Mononuclear cell (primary cell): ENCODE measurements around the gene TPCN2. TPM values are rescaled to one million over a fixed set of nuclear protein-coding genes. Genes with fewer than 3 reads are reported as not detected.

Source experiments
- H3K27me3 ChIP-seq: 2 replicates; pipeline ENCODE4 v1.6.0; 2011; ENCODE audit warnings: low read length, control low read depth; ENCODE audit not compliant: insufficient read depth
- H3K4me1 ChIP-seq: 2 replicates; pipeline ENCODE4 v1.5.1; 2011; ENCODE audit warnings: mild to moderate bottlenecking, low read length, control low read depth; ENCODE audit not compliant: insufficient read depth
- H3K4me3 ChIP-seq: 2 replicates; pipeline ENCODE4 v1.5.1; 2011; ENCODE audit warnings: mild to moderate bottlenecking, low read length, moderate library complexity
- H3K9me3 ChIP-seq: 2 replicates; pipeline ENCODE4 v1.5.1; 2011; ENCODE audit warnings: low read depth, mild to moderate bottlenecking, control low read depth, low read length
- total RNA-seq: library from RNA; depleted of rRNA; stranded (reverse); fragments of >200 nt; gene quantifications from one replicate; pipeline ENCODE4 v1.2.3, GENCODE V29; 2012

TPCN2 gene
- total RNA-seq, 1 donor: 9.1 TPM

DNA sequence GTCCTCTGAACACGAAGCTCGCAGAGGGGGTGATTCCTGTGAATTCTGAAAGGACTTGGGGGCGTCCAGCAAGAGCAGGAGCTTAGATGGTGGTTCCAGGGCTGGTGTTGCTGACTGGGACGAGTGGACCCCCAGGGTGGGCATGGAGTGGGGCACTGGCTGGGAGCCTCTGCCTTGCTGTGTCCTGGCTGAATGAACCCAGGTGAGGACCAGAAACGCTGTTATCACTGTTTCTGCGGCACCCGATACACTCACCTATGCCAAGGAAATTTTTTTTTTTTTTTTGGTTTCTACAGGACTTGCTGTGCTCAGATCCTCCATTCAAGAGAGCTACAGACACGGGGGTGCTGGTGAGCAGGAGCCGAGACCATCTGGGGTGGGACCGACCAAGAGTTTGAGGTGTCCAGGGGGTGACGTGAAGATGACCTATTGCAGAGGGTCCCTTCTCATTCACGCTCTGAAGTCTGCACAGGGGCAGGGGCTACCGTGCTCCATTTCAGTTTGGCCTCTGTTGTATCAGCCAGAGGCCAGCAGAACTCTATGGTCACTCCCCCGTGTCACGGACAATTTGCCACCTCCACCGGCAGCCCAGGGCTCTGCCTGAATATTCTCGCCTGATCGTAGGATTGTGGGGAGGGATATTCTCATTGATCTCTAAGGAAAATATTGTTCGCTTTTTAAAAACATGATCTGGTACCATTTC, 110.6 kb downstream of the TPCN2 start:
- Histone ChIP-seq H3K27me3 (no peaks in the 10 kb centered on the region), H3K4me3 (no peak overlapping the region), H3K4me1 (no peaks in the 10 kb centered on the region), H3K9me3 (no peaks in the 10 kb centered on the region)

DNA sequence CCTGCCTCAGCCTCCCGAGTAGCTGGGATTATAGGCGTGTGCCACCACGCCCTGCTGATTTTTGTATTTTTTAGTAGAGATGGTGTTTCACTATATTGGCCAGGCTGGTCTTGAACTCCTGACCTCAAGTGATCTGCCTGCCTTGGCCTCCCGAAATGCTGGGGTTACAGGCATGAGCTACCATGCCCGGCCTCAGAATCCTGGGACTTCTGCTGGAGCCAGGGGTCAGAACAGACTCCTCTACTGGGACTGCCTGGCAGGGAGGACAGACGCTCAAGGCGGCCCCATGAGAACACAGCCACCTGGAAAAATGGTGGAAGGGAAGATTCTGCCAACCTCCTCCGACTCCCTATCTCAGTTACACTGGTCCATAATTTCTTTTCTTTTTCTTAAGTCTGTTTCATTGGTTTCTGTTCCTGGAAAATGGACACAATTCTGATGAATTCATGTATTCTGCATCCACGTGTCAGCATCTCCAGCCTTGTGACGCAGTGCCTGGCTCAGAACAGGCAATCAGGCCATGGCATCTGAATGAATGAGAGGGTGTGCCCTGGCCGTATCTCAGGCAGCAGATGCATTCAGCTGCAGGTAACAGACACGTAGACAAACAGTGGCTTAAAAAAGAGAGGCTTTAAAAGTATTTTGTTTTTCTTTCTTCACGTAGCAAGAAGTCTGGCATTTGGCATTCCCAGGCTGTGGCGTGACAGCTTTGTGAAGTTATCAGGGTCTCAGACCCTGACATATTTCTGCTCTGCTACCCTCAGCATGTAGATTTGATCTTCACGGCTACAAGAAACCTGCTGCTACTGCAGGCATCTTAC, 111.8 kb downstream of the TPCN2 start:
- no peaks in the 10 kb centered on the region for H3K9me3 ChIP-seq
- no peaks in the 10 kb centered on the region for H3K27me3 ChIP-seq
- H3K4me1 ChIP-seq: no peaks in the 10 kb centered on the region
- H3K4me3 ChIP-seq: no peak overlapping the region

DNA sequence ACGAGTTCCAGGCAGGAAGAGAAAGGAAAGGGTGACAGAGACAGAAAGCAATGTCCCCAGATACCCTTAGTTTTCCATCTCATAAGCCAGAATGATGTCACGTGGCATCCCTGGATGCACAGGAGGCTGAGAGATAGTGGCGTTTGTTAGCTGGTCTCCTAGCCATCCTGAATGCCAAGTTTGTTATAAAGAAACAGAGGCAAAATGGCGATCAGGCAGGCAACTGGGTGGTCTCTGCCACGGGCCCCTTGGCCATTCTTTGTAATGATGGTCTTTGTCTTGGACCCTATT, 112.3 kb downstream of the TPCN2 start:
- Histone ChIP-seq H3K27me3 (no peaks in the 10 kb centered on the region), H3K4me1 (no peaks in the 10 kb centered on the region), H3K4me3 (no peak overlapping the region), H3K9me3 (no peaks in the 10 kb centered on the region)

DNA sequence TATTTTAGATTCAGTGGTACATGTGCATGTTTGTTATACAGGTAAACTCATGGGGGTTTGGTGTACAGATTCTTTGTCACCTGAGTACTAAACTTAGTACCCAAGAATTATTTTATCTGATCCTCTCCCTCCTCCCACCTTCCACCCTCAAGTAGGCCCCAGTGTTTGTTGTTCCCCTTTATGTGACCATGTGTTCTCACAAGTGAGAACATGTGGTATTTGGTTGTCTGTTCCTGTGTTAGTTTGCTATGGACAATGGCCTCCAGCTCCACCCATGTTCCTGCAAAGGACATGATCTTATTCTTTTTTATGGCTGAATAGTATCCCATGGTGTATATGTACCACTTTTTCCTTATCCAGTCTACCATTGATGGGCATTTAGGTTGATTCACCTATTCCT, 113.8 kb downstream of the TPCN2 start:
- Histone ChIP-seq H3K4me3 (no peak overlapping the region), H3K9me3 (no peaks in the 10 kb centered on the region), H3K4me1 (peaks cover 5% of the 10 kb centered on the region), H3K27me3 (no peaks in the 10 kb centered on the region)

DNA sequence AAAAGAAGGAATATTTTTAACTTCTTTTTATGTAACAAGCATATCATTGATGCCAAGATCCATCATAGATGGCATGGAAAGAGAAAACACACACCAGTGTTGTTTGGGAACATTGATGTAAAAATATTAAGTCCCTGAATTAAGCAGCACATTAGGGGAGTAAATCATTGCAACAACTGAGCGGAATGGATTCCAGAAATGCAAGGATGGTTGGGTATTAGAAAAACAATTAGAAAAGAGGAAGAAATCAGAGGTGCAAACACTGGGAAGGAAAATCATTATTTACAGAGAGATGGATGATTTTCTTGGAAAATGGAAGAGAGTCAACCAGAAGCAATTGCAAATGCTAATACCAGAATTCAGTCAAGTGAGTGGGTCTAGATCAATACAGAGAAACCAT, 115.1 kb downstream of the TPCN2 start:
- Histone ChIP-seq H3K27me3 (no peaks in the 10 kb centered on the region), H3K4me3 (no peak overlapping the region), H3K9me3 (no peaks in the 10 kb centered on the region), H3K4me1 (peaks cover 5% of the 10 kb centered on the region)

DNA sequence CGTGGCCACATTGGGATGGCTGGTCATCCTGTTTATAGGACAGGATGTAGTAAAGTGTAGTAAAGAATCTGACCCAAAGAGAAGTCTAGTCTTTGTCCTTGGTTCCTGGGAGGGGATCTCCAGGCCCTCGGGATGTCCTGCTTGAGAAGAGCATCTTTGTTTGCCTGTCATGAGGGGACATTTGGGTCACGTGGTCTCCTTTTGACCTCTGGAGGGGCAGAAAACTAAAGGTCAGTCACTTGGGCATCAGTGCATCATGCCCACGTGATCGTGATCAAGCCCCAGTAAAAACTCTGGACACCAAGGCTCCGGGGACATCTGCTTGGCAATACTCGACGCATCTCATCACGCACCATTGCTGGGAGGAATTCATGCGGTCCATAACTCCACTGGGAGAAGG, 116.1 kb downstream of the TPCN2 start:
- H3K27me3 ChIP-seq: no peaks in the 10 kb centered on the region
- no peaks in the 10 kb centered on the region for H3K9me3 ChIP-seq
- H3K4me3 ChIP-seq: no peak overlapping the region
- H3K4me1 ChIP-seq: peaks cover 5% of the 10 kb centered on the region

DNA sequence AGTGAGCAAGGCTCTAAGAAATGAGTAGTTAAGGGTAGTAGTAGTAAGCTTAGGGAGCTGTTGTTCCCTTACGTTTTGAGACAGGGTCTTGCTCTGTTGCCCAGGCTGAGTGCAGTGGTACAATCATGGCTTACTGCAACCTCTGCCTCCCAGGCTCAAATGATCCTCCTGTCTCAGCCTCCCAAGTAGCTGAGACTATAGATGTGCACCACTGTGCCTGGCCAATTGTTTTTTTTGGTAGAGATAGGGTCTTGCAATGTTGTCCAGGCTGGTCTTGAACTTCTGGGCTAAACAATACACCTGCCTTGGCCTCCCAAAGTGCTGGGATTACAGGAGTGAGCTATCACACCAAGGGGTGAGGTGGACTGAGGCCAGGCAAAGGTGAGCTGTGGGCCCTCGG, 117.0 kb downstream of the TPCN2 start:
- H3K9me3 ChIP-seq: no peaks in the 10 kb centered on the region
- peaks cover 5% of the 10 kb centered on the region for H3K4me1 ChIP-seq
- H3K27me3 ChIP-seq: no peaks in the 10 kb centered on the region
- H3K4me3 ChIP-seq: no peak overlapping the region

DNA sequence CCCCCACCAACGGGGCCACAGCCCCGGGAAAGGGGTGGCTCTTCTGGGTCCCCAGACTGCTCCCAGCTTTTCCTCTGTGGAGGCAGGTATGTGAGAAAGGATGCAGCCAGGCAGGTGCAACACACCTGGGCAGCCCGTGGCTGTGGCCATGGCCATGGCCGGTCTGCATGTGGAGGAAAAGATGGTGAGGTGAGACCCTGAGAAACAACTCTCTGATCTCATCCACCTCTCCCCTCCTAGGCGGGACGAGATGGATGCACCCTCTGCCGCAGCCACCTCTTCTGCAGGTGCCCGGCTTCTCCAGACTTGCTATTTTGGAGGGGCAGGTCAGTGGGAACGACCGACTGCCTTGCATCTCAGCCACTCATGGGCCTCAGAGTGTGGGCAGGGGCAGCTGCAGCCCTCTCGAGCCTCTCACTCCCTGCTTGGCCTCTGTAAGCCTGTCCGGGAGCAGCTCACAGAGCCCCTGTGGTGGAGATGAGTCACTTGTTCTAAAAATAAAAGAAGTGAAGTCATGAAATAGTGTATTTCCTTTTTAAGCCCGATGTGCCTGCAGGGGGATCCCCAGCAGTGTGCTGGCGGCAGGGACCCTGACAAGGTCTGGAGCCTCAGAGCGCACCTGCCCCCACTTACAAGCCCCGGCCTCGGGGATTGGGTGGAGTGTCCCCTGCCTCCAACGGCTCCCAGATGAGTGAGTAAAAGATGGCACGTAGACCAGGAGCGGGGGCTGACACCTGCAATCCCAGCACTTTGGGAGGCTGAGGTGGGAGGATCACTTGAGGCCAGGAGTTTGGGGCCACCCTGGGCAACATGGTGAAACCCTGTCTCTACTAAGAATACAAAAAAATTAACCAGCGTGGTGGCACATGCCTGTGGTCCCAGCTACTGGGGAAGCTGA, 117.7 kb downstream of the TPCN2 start:
- Histone ChIP-seq H3K27me3 (no peaks in the 10 kb centered on the region), H3K9me3 (no peaks in the 10 kb centered on the region), H3K4me1 (peaks cover 5% of the 10 kb centered on the region), H3K4me3 (no peak overlapping the region)

DNA sequence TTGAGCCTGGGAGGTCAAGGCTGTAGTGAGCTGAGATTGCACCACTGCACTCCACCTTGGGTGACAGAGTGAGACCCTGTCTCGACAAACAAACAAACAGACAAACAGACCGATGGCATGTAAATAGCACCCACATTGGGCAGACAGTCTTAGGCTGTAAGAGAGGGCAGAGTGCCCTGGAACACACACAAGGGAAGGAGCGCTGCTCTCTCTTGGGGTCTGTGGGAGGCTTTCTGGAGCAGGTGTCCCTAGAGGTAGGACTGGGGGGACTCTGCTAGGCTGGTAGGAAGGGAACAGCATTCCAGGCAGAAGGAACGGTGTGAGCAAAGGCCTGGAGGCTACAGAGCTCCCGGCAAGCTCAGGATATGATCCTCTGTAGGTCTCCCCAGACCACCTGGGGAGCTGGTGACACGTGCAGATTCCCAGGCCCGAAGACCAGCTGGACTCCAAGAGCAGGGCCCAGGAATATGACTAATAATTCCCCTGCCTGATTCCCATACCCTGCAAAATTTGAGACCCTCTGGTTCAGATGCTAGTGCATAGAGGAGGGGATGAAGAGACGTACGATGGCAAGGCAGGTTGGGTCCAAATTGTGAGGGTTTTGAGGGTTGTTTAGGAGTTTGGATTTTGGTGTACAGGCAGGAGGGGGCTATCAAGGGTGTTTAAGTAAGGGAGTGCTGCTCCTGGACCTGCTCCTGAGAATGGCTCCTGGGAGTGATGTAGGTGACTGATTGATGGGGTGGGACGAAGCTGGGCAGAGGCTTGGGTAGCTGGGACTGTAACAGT, 118.6 kb downstream of the TPCN2 start:
- Histone ChIP-seq H3K27me3 (no peaks in the 10 kb centered on the region), H3K4me1 (peaks cover 5% of the 10 kb centered on the region), H3K9me3 (no peaks in the 10 kb centered on the region), H3K4me3 (no peak overlapping the region)

DNA sequence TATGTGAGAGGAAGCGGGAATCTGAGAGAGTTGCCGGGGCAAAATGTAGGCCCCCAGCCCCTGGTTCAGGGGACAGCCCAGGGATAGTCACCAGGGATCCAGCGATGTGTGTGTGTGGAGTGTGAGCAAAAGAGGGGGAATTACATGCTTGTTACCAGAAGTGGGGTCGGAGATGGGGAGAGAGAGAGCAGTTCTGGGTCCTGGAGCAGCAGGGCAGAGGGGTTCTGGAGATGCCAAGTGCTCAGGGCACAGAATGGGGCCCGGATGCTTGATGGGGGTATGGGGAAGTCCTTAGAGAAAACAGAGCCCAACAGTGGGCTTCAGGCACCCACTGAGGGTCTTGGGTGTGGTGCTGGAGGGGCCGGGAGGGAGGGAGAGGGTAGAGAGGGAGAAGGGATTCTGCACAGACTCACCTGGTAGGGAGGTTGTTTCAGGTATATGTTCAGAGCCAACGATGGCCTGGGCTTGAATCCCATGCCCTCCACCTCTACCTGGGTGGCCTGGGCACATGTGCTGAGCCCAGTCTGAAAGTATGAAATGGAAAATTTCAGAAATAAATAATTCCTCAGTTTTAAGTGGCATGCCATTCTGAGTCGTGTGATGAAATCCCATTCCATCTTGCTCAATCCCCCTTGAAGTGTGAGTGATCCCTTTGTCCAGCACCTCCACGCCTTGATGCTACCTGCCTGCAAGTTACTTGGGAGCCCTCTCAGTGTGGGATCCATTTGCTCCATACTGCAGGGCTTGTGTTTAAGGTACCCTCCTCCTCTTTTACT, 119.4 kb downstream of the TPCN2 start:
- peaks cover 5% of the 10 kb centered on the region for H3K4me1 ChIP-seq
- H3K4me3 ChIP-seq: no peak overlapping the region
- no peaks in the 10 kb centered on the region for H3K9me3 ChIP-seq
- no peaks in the 10 kb centered on the region for H3K27me3 ChIP-seq

DNA sequence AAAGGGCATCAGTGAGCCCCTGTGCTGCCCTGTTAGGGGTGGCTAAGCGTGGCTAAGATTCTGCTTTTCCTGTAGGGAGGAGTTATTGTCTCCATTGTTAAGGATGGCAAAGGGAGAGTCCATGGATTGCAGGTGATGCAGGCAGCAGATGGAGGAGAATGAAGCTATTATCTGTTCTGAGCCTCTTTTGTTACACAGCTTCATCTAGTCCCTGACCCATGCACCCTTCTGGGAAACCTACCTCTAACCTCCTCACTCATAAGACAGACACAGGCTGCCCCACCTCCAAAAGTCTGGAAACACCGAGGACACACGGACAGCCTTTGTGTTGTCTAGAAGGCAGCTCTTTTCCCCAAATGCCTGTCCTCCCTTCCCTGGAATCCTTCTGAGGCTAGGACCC, 120.7 kb downstream of the TPCN2 start:
- no peaks in the 10 kb centered on the region for H3K9me3 ChIP-seq
- no peaks in the 10 kb centered on the region for H3K27me3 ChIP-seq
- H3K4me3 ChIP-seq: no peak overlapping the region
- H3K4me1 ChIP-seq: peaks cover 5% of the 10 kb centered on the region

DNA sequence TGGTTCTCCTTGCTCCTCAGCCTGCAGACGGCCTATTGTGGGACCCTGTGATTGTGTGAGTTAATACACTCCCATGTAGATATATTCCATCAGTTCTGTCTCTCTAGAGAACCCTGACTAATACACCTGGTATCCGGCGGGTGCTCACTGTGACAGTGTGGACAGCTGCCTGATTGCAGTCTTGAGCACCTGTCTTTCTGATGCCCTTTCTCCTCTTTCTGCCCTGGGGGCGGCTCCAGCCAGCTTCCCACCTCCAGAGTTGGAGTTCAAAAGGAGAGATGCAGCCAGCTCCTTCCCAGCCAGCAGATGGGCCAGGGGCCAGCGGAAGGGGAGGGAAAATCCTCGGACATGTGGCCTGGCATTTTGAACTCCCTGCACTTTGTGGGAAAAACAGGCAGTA, 122.0 kb downstream of the TPCN2 start:
- H3K27me3 ChIP-seq: no peaks in the 10 kb centered on the region
- H3K9me3 ChIP-seq: no peaks in the 10 kb centered on the region
- H3K4me1 ChIP-seq: peaks cover 5% of the 10 kb centered on the region
- H3K4me3 ChIP-seq: no peak overlapping the region

DNA sequence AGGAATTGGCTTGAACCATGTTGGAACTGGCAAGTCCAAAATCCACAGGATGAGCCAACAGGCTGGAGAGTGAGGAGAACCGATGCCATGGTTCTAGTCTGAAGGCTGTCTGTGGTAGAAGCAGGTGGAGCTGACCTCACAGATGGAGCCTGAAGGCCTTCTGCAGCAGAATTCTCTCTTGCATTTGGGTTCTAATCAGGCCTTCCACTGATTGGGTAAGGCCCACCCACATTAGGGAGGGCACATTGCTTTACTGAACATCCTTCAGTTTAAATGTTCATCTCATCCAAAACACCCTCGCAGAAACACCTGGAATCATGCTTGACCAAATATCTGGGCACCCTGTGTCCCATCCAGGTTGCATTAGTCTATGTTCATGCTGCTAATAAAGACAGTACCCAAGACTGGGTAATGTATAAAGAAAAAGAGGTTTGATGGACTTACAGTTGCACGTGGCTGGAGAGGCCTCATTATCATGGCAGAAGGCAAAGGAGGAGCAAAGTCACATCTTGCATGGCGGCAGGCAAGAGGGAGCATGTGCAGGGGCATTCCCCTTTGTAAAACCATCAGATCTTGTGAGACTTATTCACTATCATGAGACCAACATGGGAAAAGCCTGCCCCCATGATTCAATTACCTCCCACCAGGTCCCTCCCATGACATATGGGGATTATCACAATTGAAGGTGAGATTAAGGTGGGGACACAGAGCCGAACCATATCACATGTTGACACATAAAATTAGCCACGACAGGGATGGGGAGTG, 122.9 kb downstream of the TPCN2 start:
- H3K4me1 ChIP-seq: peaks cover under 1% of the 10 kb centered on the region
- H3K27me3 ChIP-seq: no peaks in the 10 kb centered on the region
- H3K4me3 ChIP-seq: no peak overlapping the region
- H3K9me3 ChIP-seq: no peaks in the 10 kb centered on the region
